ENCODE measurements around the gene LRP1B.

The LRP1B gene

GRCh38 chr2:141641462-141641861 lies 489.4 kb downstream of the LRP1B start:
- no peak for DNase-seq

- no peak for DNase-seq
These were observed 491.0 kb downstream of the LRP1B start for GRCh38 chr2:141639809-141640208.

- no peak for DNase-seq
These were observed 497.7 kb downstream of the LRP1B start for GRCh38 chr2:141633132-141633531.

- DNase-seq: no peak
These were observed 500.3 kb downstream of the LRP1B start for GRCh38 chr2:141630407-141630930.

GRCh38 chr2:141620372-141620771 lies 510.4 kb downstream of the LRP1B start:
- no peak for DNase-seq

GRCh38 chr2:141618457-141618856 lies 512.4 kb downstream of the LRP1B start:
- DNase-seq: no peak

- no peak for DNase-seq
These were observed 518.8 kb downstream of the LRP1B start for GRCh38 chr2:141611981-141612380.

- DNase-seq: no peak
These were observed 519.6 kb downstream of the LRP1B start for GRCh38 chr2:141611176-141611571.

- DNase-seq: no peak
These were observed 520.1 kb downstream of the LRP1B start for GRCh38 chr2:141610564-141611175.

- DNase-seq: no peak
These were observed 525.7 kb downstream of the LRP1B start for GRCh38 chr2:141605163-141605562.

- no peak for DNase-seq
These were observed 529.2 kb downstream of the LRP1B start for GRCh38 chr2:141601511-141602152.

- DNase-seq: no peak
These were observed 531.1 kb downstream of the LRP1B start for GRCh38 chr2:141599721-141600120.

- no peak for DNase-seq
These were observed 531.8 kb downstream of the LRP1B start for GRCh38 chr2:141598982-141599381.

GRCh38 chr2:141595316-141595920 lies 535.4 kb downstream of the LRP1B start:
- no peak for DNase-seq

- DNase-seq: no peak
These were observed 539.0 kb downstream of the LRP1B start for GRCh38 chr2:141591787-141592186.

- no peak for DNase-seq
These were observed 540.2 kb downstream of the LRP1B start for GRCh38 chr2:141590620-141591019.

- DNase-seq: no peak
These were observed 541.5 kb downstream of the LRP1B start for GRCh38 chr2:141589314-141589713.

- no peak for DNase-seq
These were observed 543.8 kb downstream of the LRP1B start for GRCh38 chr2:141586985-141587384.

- no peak for DNase-seq
These were observed 548.6 kb downstream of the LRP1B start for GRCh38 chr2:141582213-141582612.

- no peak for DNase-seq
These were observed 551.7 kb downstream of the LRP1B start for GRCh38 chr2:141579071-141579470.

GRCh38 chr2:141570474-141571131 lies 560.2 kb downstream of the LRP1B start:
- DNase-seq: no peak

GRCh38 chr2:141569941-141570340 lies 560.9 kb downstream of the LRP1B start:
- DNase-seq: no peak

- no peak for DNase-seq
These were observed 565.2 kb downstream of the LRP1B start for GRCh38 chr2:141565597-141565996.

GRCh38 chr2:141560723-141561122 lies 570.1 kb downstream of the LRP1B start:
- no peak for DNase-seq

All from stimulated activated CD4-positive, alpha-beta T cell treated with anti-CD3 and anti-CD28 coated beads, Interleukin-4, amount 100 ng/mL, for 1 hour (primary cell).